HG02610 (cell line): Measurements from ENCODE around the gene SLC9A3.

Experiments used
- ATAC-seq: cut with Tn5 transposase; IDR thresholded peaks from one replicate; pipeline ENCODE4 v1.9.1; 2021; ENCODE audit warnings: mild to moderate bottlenecking, moderate library complexity; ENCODE audit not compliant: unreplicated experiment

The SLC9A3 gene

GRCh38 chr5:448061-448765 lies 76.0 kb downstream of the SLC9A3 start:
- no peak for ATAC-seq

GRCh38 chr5:447501-447900 lies 76.7 kb downstream of the SLC9A3 start:
- no peak for ATAC-seq

GRCh38 chr5:446883-447263 lies 77.4 kb downstream of the SLC9A3 start:
- no peak for ATAC-seq

DNA sequence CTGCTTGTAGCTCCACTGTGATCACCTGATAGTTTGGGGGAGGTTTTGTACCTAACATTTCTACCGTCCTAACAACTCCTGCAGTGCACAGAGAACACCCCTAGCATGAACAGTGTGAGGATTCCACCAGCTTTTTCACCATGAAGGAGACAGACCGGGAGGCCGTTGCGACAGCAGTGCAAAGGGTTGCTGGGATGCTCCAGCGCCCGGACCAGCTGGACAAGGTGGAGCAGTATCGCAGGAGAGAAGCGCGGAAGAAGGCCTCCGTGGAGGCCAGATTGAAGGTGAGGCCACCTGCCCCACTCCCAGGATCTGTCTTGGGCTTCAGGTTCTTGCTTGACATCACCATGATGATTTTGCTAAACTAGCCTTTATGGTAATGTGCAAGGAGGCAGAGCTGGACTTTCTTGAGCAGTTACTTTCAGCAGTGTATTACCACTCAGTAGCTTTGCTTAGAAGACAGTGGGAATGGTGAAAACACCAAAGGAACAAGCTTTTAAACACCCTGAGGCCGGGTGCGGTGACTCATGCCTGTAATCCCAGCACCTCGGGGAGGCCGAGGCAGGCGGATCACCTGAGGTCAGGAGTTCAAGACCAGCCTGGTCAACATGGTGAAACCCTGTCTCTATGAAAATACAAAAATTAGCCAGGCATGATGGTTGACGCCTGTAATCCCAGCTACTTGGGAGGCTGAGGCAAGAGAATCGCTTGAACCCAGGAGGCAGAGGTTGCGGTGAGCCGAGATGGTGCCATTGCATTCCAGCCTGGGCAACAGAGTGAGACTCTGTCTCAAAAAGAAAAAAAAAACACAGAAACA lies 78.0 kb downstream of the SLC9A3 start:
- ATAC-seq = no peak

- ATAC-seq = no peak
Measured at GRCh38 chr5:445591-445990, 78.7 kb downstream of the SLC9A3 start.

- ATAC-seq = no peak
Measured at GRCh38 chr5:444226-444625, 80.0 kb downstream of the SLC9A3 start.

GRCh38 chr5:443239-444151 lies 80.8 kb downstream of the SLC9A3 start:
- peak; percentile 12 for ATAC-seq

GRCh38 chr5:442335-443238 lies 81.7 kb downstream of the SLC9A3 start, which contains the start of gene EXOC3:
EXOC3 (plus strand) TSS chr5:443176; CDS start chr5:446206, 3,030 bp downstream.
- ATAC-seq = peak; percentile 81

DNA sequence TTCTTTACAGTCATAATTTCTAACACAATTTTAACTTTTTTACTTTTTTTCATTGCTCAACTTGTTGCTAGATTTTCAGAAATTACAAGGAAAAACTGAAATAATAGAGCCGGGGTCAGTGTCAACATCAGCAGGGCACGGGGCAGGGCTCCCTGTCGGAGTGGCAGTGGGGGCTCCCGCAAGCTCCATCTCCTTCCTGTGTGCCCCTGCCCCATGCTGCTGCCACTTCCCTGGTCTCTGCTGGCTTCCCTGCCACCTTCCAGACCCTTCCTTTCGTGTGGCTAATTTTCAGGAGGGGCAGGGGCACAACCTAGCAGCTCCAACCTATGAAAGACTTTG lies 82.3 kb downstream of the SLC9A3 start:
- ATAC-seq = no peak

DNA sequence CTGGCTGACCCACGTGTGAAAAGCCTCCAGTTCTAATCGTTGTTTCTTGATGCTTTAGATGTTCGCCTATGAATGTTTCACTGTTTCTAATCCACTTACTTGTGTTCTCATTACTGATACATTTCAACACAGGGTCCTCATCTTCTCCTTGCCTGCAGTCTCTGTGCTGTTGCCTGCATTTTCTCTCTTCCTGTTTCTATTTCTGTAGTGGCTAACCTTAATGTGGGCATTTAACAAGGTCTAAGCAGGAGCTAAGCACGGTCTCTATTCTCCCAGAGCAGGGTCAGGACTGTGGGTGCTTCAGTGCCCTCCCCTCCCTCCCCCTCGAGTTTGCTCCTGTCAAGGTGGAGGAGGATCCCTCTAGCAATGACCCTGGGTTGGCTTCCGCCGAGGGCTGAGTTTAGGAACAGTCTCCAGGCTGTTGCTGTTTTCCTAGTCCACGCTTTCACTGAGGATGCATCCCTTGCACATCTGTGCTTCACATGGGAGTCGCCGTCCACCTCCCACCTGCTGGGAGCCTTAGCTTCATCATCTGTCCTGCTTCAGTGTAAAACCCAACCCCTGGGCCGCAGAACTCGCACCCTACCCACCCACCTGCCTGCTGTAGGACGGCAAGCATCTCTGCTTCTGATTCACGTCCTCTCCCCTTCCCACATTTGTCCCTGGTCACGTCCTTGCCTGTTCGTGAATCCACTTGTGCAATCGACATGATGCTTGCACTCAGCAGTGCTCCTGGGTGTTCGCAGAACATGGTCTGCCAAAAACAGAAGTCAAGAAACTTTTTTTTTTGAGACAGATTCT lies 83.6 kb downstream of the SLC9A3 start:
- ATAC-seq = no peak

- no peak for ATAC-seq
Measured at GRCh38 chr5:439636-440035, 84.6 kb downstream of the SLC9A3 start.

DNA sequence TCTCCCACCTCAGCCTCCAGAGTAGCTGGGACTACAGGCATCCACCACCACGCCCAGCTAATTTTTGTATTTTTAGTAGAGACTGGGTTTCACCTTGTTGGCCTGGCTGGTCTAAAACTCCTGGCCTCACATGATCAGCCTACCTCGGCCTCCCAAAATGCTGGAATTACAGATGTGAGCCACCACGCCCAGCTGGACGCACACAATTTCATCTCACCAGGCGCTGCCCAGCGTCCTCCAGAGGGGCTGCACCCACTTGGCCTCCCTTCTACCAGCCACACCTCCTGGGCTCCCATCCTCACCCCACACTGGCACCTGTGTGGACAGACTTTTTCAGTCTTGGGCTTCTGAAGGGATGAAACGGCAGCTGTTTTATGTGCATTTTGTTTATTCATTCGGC lies 85.1 kb downstream of the SLC9A3 start:
- no peak for ATAC-seq

GRCh38 chr5:438481-438981 lies 85.7 kb downstream of the SLC9A3 start:
- no peak for ATAC-seq

GRCh38 chr5:437281-437771 lies 86.9 kb downstream of the SLC9A3 start:
- ATAC-seq = no peak

DNA sequence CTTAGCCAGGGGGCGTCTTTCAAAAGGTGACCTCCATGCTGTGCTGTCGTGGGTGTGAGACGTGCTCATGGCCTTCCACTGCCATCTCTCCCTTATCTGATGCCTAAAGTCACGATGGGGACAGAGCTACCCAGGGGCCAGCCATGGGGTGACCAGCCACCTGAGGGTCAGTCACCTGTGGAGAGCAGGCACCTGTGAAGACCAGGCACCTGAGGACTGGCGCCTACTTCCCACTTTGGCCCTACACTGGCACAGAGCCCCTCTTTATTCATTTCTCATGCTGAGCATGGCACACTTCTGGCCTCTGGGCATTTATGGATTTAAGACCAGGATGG lies 87.6 kb downstream of the SLC9A3 start:
- ATAC-seq = no peak

DNA sequence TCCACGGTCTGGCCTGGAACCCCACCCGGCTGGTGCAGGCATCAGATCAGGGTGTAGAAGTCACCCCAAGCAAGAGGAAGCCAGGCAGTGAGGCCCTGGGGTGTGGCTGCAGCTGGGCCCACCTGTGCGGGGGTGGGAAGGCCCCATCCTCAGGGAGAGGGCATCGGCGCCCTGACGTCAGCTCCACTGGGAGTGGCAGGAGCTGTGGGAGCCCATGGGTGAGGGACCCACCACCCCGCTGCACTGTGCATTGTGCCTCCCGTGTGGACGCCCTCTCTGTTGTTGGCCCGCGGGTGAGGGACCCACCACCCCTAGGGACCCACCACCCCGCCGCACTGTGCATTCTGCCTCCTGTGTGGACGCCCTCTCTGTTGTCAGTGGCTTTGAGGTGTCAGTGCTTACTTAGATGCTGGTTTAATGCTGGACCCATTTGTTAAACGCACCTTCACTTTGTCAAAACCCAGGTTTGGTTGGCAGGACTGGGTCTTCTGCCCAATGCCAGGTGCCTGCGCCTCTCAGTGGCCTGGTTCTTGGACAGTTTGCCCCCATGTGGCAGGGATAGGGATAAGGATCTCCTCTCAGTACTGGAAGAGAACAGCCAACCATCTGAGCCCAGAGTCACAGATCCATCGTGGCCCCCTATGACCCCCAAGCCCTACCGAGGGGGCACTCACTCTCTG lies 88.1 kb downstream of the SLC9A3 start:
- no peak for ATAC-seq

DNA sequence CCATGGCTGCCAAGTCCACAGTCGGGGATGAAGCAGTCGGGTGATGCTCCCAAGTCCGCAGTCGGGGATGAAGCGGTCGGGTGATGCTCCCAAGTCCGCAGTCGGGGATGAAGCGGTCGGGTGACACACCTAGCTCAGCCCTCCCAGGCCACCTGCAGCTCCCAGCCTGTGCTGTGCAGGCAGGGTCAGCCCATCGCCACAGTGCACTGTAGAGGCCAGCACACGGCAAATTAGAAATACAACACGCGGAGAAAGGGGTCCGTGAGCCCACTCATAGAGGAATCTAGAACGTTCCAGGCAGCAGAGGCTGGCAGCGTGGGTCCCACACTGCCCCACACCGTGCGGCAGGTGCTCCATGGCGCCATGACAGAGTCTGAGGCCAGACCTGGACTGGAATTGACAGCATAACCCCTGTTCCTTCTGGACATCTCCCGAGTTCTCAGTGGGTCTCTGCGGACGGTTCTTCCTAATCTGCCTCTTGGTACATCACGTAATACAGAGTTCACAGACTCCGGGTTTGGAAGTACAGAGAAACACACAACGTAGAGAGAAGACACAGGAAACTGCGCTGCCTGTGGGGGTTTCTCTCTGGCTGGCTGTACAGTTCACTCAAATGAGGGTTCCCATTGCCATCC lies 89.0 kb downstream of the SLC9A3 start:
- no peak for ATAC-seq

DNA sequence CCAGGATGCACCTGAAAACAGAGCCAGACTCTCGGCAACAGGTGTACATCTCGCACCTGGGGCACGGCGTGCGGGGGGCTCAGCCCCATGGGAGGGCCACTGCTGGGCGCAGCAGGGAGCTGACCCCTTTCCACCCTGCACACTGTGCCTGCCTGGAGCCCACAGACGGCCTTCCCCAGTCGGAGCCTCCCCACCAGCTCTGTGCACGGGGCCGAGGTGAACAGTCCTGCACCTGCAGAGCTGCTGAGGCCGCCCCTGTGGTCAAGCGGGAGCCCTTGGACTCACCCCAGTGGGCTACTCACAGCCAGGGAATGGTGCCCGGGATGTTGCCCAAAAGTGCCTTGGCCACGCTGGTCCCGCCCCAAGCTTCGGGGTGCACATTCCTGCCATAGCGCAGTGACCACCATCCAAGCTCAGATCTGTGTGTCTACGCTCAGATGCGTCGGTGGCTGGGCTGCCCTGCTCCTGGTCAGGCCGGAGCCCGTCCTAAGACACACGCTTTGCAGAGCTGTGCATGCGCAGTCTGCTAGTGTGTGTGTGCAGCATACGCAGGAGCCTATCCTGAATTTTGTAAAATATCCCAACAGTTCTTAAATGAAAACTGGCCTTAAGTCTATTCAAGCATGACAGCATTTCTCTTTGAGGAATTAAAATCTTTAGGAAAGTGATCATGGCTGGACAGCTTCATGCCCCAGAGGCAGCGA lies 89.7 kb downstream of the SLC9A3 start:
- no peak for ATAC-seq
